Kidney epithelial cell (primary cell): Measurements from ENCODE around the gene PGLYRP2. TPM values are rescaled to one million over a fixed set of nuclear protein-coding genes. Genes with fewer than 3 reads are reported as not detected.

Experiments used
- DNase-seq: peaks from one replicate; pipeline ENCODE4 v3.0.0-alpha.2; 2010; ENCODE audit warnings: low read depth
- H3K27me3 ChIP-seq: 2 replicates; pipeline ENCODE4 v1.6.0; 2011; ENCODE audit warnings: low read length; ENCODE audit not compliant: control insufficient read depth, insufficient read depth
- H3K36me3 ChIP-seq: 2 replicates; pipeline ENCODE4 v1.5.1; 2011; ENCODE audit warnings: low read length; ENCODE audit not compliant: control insufficient read depth, insufficient read depth
- H3K4me3 ChIP-seq: 2 replicates; pipeline ENCODE4 v1.5.1; 2011; ENCODE audit warnings: low read depth, mild to moderate bottlenecking, control low read depth, low read length
- CTCF ChIP-seq: IDR thresholded peaks from 2 replicates; pipeline ENCODE4 v1.5.1; 2011; ENCODE audit warnings: mild to moderate bottlenecking, moderate library complexity, low read length, control low read depth, inconsistent platforms; ENCODE audit not compliant: insufficient read depth, poor library complexity, severe bottlenecking
- total RNA-seq: library from RNA; depleted of rRNA; stranded (reverse); fragments of >200 nt; gene quantifications from 2 replicates; pipeline ENCODE4 v1.2.3, GENCODE V29; 2015

Gene PGLYRP2
- total RNA-seq, 1 donor from 2014 or later, result not detected

DNA sequence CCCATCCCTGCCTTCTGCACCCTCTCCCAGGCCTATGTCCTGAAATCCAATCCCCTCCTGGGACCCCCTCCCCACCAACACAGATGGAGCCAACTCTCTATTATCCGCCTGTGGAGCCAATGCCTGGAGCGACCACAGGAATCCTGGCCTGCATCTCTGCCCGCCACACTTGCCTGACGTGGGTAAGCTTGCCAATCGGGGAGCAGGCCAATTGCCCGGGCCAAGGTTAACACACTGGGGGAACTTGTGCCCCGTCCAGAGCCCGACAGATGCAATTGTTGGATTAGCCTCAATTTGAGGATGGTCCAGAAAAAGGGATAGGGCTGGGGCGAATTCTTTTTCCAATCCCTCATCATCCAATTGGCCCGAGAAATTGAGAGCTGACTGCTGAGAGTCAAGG is 35.5 kb downstream of the PGLYRP2 start:
- H3K36me3 ChIP-seq, result no peaks in the 10 kb centered on the region
- H3K27me3 ChIP-seq, result no peaks in the 10 kb centered on the region
- TF ChIP-seq CTCF, result no peak
- no peak overlapping the region for H3K4me3 ChIP-seq
- DNase-seq, result no peak

DNA sequence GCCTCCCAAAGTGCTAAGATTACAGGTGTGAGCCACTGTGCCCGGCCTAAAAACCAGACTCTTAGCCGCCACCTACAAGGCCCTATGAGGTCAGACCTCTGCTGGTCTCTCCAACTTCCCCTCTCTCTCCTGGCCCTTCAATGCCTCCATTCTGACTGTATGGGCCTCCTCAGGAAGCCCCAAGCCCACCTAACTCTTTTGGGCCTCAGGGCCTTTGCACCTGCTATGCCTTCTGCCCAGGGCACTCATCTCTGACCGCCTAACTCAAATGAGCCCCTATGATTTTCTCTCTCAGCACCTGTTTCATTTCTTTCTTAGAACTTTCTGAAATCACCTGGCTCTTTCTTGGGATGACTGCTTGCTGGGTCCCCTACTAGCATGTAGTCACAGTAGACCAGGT is 36.0 kb downstream of the PGLYRP2 start:
- TF ChIP-seq CTCF, result no peak
- Histone ChIP-seq H3K36me3 (no peaks in the 10 kb centered on the region), H3K4me3 (no peak overlapping the region), H3K27me3 (no peaks in the 10 kb centered on the region)
- DNase-seq, result no peak

DNA sequence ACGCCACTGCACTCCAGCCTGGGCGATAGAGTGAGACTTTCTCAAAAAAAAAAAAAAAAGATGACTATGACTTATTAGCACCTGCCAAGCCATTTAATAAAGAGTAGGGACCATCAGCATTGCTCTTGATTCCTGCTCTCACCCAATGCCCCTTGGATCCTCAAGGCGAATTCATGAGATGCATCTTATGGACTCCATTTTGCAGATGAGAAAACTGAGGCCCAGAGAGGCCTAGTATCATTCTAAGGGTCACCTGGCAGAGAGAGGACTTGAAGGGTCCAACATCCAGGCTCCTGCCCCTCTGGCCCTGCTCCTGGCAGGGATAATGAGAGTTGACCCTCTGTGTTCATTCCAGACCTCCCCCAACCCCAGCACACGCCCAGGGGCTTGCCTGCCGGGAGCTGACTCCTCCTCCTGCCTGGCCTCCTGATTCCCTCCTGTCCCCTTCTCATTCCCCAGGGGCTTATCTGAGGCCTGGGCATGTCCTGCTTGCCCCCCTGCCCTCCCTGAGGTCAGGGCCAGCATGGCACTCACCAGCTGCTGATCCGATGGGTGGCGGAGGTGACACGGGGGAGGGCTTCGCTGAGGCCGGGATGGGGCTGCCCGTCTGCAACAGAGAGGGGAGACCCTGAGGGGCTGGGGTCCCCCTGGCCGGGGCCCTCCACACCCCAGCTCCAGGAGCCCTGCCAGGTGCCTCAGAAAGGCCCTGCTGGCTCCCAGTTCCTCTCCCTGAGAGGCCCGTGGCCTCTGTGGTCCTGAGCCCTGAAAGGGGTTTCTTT is 37.0 kb downstream of the PGLYRP2 start:
- Histone ChIP-seq H3K36me3 (no peaks in the 10 kb centered on the region), H3K4me3 (no peak overlapping the region), H3K27me3 (no peaks in the 10 kb centered on the region)
- no peak for TF ChIP-seq CTCF
- DNase-seq, result no peak

- no peak for TF ChIP-seq CTCF
Measured at GRCh38 chr19:15441317-15441716, 38.0 kb downstream of the PGLYRP2 start.

GRCh38 chr19:15439821-15440641 is 39.3 kb downstream of the PGLYRP2 start:
- no peak overlapping the region for H3K4me3 ChIP-seq
- no peaks in the 10 kb centered on the region for H3K27me3 ChIP-seq
- H3K36me3 ChIP-seq, result no peaks in the 10 kb centered on the region
- no peak for TF ChIP-seq CTCF
- no peak for DNase-seq

More at GRCh38 chr19:15441317-15441716, 38.0 kb downstream of the PGLYRP2 start:
- H3K4me3 ChIP-seq, result no peak overlapping the region
- H3K27me3 ChIP-seq, result no peaks in the 10 kb centered on the region
- DNase-seq, result no peak
- no peaks in the 10 kb centered on the region for H3K36me3 ChIP-seq
